SH-SY5Y (cell line): Measurements from ENCODE around the gene LRP2.

Source experiments
- GATA2 ChIP-seq: IDR thresholded peaks from 2 replicates; pipeline ENCODE4 v1.6.1; 2011; ENCODE audit warnings: mild to moderate bottlenecking, low read depth, low read length
- GATA3 ChIP-seq: IDR thresholded peaks from 2 replicates; pipeline ENCODE4 v1.6.1; 2011; ENCODE audit warnings: low read depth, mild to moderate bottlenecking, low read length, moderate library complexity

DNA sequence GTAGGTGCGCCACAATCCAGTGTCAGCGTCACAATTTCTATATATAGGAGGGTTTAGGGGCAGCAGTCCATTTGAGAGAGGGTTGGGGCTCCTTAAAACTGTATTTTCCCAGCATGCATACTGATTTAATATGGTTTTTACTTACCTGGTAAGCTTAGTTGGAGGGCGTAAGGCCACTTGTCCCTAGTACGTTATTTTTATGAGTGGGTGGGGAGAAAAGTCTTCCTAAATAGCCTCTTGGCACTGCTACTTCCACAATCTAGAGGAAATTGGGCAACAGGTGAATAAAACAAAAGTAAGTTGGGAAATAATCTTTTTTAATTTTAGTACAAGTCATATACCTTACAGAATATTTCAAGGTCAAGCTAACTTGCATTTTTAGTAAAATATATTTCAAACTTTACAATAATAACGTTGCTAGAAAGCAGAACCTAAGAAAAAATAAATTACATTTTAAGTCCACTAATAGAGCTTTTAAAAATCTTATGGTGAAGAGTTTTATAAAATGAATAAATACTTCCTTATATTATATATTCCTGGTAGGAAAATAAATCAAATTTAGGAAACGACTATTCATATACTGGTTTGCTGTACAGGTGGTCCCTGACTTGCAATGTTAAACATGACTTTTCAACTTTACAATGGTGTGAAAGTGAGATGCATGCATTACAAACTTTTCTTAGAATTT, 272.1 kb downstream of the LRP2 start:
- TF ChIP-seq GATA2 (no peak), GATA3 (no peak)
